Gastroesophageal sphincter (tissue), 3 donors: ENCODE data around the gene S100Z.

Source experiments
- EP300 ChIP-seq: sonication (generic); formaldehyde crosslinking; IDR thresholded peaks from one replicate; pipeline ENCODE4 v1.6.1; 2017; ENCODE audit warnings: antibody characterized with exemption, mild to moderate bottlenecking
- POLR2A ChIP-seq, 2 donors: fragments of 450-650 bp; IDR thresholded peaks; one replicate each; pipeline ENCODE4 v1.6.1; 2017; ENCODE audit warnings: antibody characterized with exemption in 2 of 2, mild to moderate bottlenecking in 2 of 2, moderate library complexity in 1 of 2
- POLR2AphosphoS5 ChIP-seq: sonication (generic); formaldehyde crosslinking; IDR thresholded peaks from one replicate; pipeline ENCODE4 v1.6.1; 2017; ENCODE audit warnings: antibody characterized with exemption
- TF ChIP-seq, protein P1 (sequence below), 4 experiments: fragments of 200-600 bp in 2 of 4; fragments of 450-650 bp in 2 of 4; sonication (generic) in 1 of 4; IDR thresholded peaks; one replicate each; pipeline ENCODE4 v1.5.1; 2017 to 2019; ENCODE audit warnings: antibody characterized with exemption in 4 of 4, mild to moderate bottlenecking in 2 of 4, moderate library complexity in 2 of 4

DNA sequence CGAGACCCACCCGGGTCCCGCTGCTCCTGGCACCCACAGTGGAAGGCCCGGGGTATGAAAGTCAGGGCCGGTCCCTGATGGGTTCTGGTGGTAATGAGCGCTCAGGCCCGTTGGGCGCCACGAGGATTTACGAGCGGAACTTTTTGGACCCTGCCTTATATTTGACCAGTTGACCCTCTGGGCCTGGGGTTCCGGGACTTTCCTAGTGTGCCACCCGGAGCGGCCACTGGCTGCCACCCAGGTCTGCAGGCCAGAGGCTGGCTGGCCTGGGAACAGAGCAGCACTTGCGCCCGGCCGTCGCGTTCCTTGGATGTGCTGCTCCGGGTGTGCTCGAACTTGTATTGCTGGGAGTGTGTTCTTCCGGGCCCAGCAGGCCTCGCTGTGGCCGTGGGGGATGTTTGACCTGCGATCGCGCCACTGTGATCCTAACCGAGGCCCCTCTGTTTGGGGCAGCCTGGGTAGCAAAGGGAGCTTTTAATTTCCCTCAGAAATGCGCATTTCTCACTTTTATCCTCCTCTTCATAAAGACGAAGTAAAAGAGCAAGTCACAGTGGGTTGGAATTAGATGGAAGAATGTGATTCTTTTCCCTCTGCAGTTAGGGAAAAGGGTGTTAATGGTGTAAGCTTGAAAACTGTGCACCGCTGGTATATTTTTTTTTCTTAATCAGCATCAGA lies 29.8 kb upstream of the S100Z start:
- TF ChIP-seq, protein P1, sequence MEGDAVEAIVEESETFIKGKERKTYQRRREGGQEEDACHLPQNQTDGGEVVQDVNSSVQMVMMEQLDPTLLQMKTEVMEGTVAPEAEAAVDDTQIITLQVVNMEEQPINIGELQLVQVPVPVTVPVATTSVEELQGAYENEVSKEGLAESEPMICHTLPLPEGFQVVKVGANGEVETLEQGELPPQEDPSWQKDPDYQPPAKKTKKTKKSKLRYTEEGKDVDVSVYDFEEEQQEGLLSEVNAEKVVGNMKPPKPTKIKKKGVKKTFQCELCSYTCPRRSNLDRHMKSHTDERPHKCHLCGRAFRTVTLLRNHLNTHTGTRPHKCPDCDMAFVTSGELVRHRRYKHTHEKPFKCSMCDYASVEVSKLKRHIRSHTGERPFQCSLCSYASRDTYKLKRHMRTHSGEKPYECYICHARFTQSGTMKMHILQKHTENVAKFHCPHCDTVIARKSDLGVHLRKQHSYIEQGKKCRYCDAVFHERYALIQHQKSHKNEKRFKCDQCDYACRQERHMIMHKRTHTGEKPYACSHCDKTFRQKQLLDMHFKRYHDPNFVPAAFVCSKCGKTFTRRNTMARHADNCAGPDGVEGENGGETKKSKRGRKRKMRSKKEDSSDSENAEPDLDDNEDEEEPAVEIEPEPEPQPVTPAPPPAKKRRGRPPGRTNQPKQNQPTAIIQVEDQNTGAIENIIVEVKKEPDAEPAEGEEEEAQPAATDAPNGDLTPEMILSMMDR (IDR thresholded peaks at IDR 0.05): no peak
- TF ChIP-seq EP300 (no peak), POLR2AphosphoS5 (no peak), POLR2A (IDR thresholded peaks at IDR 0.05) (no peak)
